WTC11 (cell line): ENCODE data around the gene FBXO21.

ENCODE experiments used
- CREM ChIP-seq: sonication (generic); formaldehyde crosslinking; IDR thresholded peaks from 2 replicates; pipeline ENCODE4 v1.8.1; 2022; ENCODE audit warnings: mild to moderate bottlenecking, missing genetic modification reagents, moderate library complexity
- GABPB1 ChIP-seq: sonication (generic); formaldehyde crosslinking; IDR thresholded peaks from 2 replicates; pipeline ENCODE4 v1.8.1; 2023; ENCODE audit warnings: mild to moderate bottlenecking, missing genetic modification reagents
- IRF1 ChIP-seq: sonication (generic); formaldehyde crosslinking; IDR thresholded peaks from 2 replicates; pipeline ENCODE4 v1.8.0; 2023; ENCODE audit warnings: missing genetic modification reagents
- ZNF138 ChIP-seq: sonication (generic); formaldehyde crosslinking; conservative IDR thresholded peaks from 2 replicates; pipeline ENCODE4 v1.8.1; 2022; ENCODE audit warnings: mild to moderate bottlenecking, moderate library complexity, missing genetic modification reagents
- ZNF396 ChIP-seq: fragments of 250-450 bp; sonication (Bioruptor Pico); IDR thresholded peaks from 2 replicates; pipeline ENCODE4 v1.8.0; 2021; ENCODE audit warnings: mild to moderate bottlenecking, moderate library complexity, borderline replicate concordance
- TF ChIP-seq, protein P1 (sequence below): fragments of 200-600 bp; IDR thresholded peaks from 2 replicates; pipeline ENCODE4 v1.8.0; 2022; ENCODE audit warnings: antibody characterized with exemption
- TF ChIP-seq, protein P2 (sequence below): sonication (generic); formaldehyde crosslinking; IDR thresholded peaks from 2 replicates; pipeline ENCODE4 v1.8.1; 2022; ENCODE audit warnings: low read depth, mild to moderate bottlenecking, moderate library complexity, missing genetic modification reagents, borderline replicate concordance
- TF ChIP-seq, protein P3 (sequence below): sonication (generic); formaldehyde crosslinking; IDR thresholded peaks from 2 replicates; pipeline ENCODE4 v1.8.1; 2022; ENCODE audit warnings: mild to moderate bottlenecking, missing genetic modification reagents, moderate library complexity, borderline replicate concordance

DNA sequence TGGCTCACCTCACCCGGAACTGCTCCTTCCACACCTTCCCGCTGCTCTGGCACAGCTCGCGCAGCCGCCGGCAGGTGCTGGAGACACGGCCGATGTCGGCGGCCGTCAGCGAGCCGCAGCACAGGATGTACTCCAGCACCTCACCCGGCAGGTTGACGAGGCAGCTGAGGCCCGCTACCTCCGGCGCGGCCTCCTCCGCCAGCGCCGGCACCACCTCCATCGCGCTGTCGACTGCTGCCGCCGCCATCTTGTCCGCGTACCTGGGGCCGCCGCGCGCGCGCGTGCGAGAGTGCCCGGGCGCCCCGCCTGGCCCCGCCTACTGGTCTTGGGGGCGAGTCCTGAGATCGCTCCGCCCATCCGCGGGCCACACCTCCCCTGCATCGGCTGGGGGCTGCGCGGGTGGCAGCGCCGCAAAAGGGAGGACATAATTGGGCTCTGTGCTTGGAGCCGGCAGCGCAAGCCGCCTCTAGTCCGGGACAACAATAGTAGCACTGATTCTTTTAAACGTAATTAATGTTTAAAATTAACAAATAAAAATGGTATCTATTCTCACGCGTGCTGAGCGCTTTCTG is at the start of gene FBXO21:
- TF ChIP-seq, protein P1, sequence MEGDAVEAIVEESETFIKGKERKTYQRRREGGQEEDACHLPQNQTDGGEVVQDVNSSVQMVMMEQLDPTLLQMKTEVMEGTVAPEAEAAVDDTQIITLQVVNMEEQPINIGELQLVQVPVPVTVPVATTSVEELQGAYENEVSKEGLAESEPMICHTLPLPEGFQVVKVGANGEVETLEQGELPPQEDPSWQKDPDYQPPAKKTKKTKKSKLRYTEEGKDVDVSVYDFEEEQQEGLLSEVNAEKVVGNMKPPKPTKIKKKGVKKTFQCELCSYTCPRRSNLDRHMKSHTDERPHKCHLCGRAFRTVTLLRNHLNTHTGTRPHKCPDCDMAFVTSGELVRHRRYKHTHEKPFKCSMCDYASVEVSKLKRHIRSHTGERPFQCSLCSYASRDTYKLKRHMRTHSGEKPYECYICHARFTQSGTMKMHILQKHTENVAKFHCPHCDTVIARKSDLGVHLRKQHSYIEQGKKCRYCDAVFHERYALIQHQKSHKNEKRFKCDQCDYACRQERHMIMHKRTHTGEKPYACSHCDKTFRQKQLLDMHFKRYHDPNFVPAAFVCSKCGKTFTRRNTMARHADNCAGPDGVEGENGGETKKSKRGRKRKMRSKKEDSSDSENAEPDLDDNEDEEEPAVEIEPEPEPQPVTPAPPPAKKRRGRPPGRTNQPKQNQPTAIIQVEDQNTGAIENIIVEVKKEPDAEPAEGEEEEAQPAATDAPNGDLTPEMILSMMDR: no peak
- TF ChIP-seq, protein P2, sequence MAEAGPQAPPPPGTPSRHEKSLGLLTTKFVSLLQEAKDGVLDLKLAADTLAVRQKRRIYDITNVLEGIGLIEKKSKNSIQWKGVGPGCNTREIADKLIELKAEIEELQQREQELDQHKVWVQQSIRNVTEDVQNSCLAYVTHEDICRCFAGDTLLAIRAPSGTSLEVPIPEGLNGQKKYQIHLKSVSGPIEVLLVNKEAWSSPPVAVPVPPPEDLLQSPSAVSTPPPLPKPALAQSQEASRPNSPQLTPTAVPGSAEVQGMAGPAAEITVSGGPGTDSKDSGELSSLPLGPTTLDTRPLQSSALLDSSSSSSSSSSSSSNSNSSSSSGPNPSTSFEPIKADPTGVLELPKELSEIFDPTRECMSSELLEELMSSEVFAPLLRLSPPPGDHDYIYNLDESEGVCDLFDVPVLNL (CRISPR knock-in tag): no peak
- no peak for TF ChIP-seq ZNF138
- TF ChIP-seq IRF1 (CRISPR knock-in tag): no peak
- no peak for TF ChIP-seq ZNF396
- TF ChIP-seq GABPB1 (CRISPR knock-in tag): 0 out of 2 replicates have a peak, but pooled peaks have one; percentile 28
- TF ChIP-seq, protein P3, sequence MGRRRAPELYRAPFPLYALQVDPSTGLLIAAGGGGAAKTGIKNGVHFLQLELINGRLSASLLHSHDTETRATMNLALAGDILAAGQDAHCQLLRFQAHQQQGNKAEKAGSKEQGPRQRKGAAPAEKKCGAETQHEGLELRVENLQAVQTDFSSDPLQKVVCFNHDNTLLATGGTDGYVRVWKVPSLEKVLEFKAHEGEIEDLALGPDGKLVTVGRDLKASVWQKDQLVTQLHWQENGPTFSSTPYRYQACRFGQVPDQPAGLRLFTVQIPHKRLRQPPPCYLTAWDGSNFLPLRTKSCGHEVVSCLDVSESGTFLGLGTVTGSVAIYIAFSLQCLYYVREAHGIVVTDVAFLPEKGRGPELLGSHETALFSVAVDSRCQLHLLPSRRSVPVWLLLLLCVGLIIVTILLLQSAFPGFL (CRISPR knock-in tag): no peak
- no peak for TF ChIP-seq CREM (CRISPR knock-in tag)
